Measurements from ENCODE around the gene SERINC3.
A peak's percentile ranks its signal among the peaks of the same experiment; 100 is the strongest.

SERINC3 gene

DNA sequence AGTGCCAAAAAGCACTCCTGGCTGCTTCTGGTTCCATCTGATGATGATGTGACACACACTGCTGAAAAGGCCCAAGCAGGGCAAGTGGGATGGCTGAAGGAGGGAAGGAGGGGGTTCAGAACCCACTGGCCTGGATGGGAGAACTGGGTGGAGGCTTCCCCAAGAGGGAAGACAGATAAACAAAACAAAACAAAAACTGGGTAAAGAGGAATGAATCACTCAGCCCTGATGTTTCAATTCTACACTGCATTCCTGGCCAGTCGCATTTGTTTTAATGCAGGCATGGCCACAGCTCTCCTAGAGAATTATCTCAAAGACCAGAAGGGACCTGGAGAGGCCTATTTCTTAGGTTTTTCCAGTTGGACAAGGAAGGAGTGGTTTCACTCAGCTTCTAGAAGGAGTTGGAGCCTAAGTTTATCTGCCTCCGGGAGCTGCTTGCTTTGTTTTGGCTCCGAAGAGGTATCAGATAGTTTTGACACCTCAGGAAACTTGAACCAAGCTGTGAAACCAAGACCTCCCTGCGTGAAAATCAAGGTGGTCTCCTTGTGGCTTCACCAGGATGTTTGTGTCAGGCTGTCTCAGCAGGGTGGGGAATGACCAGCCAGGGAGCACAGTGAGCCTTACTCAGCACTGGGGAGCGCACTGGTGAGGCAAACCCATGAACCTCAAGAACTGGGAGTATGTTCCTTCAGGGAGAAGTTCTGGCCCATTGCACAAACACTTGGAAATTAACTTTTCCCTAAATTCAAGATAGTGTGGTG lies 30.1 kb downstream of the SERINC3 start:
- Mint-ChIP-seq H3K36me3 (ENCODE audit: low read depth) (peaks cover 50% of the 10 kb centered on the region), H3K9me3 (peaks cover 5% of the 10 kb centered on the region), H3K4me3 (no peak overlapping the region), H3K27me3 (no peaks in the 10 kb centered on the region), H3K4me1 (peaks cover 50% of the 10 kb centered on the region), H3K27ac (peak overlapping the region; percentile 47)
- ATAC-seq (no peak), DNase-seq (no peak)

DNA sequence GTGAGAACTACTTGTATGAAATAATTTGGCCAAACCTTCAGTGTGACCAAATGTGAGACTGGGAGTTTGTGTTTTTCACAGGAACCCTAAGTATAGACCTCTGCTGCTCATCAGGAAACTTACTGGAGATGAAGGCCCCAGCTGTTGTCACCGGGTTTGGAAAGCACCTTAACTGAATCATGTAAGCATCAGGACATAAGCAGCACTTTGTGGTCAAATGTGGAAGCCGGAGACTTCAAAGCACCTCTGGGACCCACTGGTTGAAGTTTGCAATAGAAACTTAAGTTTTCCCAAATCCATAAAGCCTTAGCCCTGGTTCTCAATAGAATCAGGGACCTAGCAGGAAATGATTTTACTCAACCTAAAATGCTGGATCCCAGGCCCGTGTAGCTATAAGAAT lies 31.9 kb downstream of the SERINC3 start:
- Mint-ChIP-seq H3K4me1 (peaks cover 34% of the 10 kb centered on the region), H3K36me3 (ENCODE audit: low read depth) (peaks cover 50% of the 10 kb centered on the region), H3K4me3 (no peak overlapping the region), H3K27ac (peak overlapping the region; percentile 71), H3K9me3 (no peaks in the 10 kb centered on the region), H3K27me3 (no peaks in the 10 kb centered on the region)
- DNase-seq = no peak
- ATAC-seq = peak; percentile 53

DNA sequence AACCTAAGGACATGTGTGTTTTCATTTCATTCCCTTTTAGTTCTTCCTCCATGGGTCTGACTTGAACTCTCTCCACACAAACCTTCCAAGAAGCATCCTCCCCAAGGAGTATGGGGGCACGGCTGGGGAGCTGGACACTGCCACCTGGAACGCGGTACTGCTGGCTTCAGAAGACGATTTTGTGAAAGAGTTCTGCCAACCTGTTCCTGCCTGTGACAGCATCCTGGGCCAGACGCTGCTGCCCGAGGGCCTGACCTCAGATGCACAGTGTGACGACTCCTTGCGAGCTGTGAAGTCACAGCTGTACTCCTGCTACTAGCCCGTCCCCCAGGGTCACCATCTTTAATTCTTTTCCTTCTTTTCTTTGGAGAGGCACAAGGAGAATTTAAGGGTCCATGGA lies 32.6 kb downstream of the SERINC3 start:
- Mint-ChIP-seq H3K4me1 (peaks cover 27% of the 10 kb centered on the region), H3K27ac (peak overlapping the region; percentile 71), H3K36me3 (ENCODE audit: low read depth) (peaks cover 48% of the 10 kb centered on the region), H3K4me3 (no peak overlapping the region), H3K9me3 (no peaks in the 10 kb centered on the region), H3K27me3 (no peaks in the 10 kb centered on the region)
- ATAC-seq = peak; percentile 12
- no peak for DNase-seq

DNA sequence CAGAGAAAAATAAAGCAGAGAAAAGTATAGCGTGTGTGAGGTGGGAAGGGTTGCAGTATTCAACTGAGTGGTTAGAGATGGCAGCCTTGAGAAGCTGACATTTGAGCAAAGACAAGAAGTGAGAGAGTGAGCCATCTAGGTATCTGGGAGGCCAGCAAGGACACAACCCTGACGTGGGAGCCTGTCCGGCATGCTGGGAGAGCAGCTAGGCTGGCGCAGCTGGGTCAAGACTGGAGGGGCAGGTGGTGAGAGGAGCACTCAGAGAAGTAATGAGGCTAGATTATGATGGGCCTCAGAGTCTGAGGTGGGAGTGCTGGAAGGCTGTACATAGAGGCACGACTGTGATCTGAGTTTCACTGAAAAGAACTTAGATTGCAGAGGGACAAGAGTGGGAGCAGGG lies 33.3 kb downstream of the SERINC3 start:
- DNase-seq (no peak), ATAC-seq (no peak)
- Mint-ChIP-seq H3K36me3 (ENCODE audit: low read depth) (peaks cover 44% of the 10 kb centered on the region), H3K27me3 (no peaks in the 10 kb centered on the region), H3K9me3 (no peaks in the 10 kb centered on the region), H3K4me3 (no peak overlapping the region), H3K4me1 (peaks cover 25% of the 10 kb centered on the region), H3K27ac (peak overlapping the region; percentile 16)

DNA sequence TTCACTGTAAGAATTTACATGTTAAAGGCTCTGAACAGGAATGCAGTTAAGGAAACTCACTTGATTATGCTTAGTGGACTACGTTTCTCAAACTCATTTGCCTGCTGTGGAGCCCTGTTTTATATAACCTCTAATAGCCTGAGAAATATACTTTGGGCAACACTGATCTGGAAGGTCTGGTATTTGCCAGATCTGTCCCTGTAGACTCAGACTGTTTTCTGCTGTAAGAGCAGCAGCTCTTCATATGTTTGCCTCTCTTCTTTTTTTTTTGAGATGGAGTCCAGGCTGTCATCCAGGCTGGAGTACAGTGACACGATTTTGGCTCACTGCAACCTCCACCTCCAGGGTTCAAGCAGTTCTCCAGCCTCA lies 36.1 kb downstream of the SERINC3 start:
- no peak for ATAC-seq
- DNase-seq = no peak
- Mint-ChIP-seq H3K27ac (no peak overlapping the region), H3K36me3 (ENCODE audit: low read depth) (peaks cover 44% of the 10 kb centered on the region), H3K4me3 (no peak overlapping the region), H3K4me1 (peaks cover 17% of the 10 kb centered on the region), H3K9me3 (no peaks in the 10 kb centered on the region), H3K27me3 (no peaks in the 10 kb centered on the region)

DNA sequence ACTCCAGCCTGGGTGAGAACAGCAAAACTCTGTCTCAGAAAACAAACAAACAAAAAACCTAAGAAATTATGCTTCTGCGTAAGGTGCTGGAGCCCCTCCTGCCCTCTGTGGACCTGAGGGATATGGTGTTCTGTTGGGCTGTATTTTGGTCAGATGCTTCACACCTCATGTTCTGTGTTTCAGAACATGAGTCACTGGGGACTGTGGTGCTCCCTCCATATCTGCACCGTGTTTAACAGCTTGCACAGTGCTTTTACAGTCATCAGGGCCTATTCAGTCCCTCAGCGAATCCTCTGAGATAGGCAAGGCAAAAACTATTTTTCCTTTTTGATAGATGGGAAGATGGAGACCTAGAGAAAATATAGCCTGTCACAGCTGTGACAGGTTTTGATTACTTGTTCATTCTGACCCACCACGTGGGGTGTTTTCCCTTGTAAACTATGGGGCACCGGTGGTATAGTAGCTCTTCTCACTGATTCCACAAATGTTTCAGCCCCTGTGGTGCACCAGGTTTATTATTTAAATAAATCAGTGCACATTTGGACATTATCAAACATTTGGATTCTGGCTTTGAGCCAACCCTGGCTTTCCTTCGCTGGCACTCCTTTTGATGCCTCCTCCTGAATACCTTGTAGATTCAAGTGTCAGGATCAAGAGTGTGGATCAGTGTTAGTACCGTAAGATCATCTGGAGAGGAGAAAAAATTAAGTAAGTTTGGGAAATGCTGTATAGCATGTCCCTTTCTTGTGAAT lies 36.6 kb downstream of the SERINC3 start:
- Mint-ChIP-seq H3K4me3 (no peak overlapping the region), H3K27ac (peak overlapping the region; percentile 20), H3K36me3 (ENCODE audit: low read depth) (peaks cover 41% of the 10 kb centered on the region), H3K27me3 (no peaks in the 10 kb centered on the region), H3K4me1 (peaks cover 14% of the 10 kb centered on the region), H3K9me3 (no peaks in the 10 kb centered on the region)
- peak; percentile 68 for ATAC-seq
- DNase-seq = no peak

DNA sequence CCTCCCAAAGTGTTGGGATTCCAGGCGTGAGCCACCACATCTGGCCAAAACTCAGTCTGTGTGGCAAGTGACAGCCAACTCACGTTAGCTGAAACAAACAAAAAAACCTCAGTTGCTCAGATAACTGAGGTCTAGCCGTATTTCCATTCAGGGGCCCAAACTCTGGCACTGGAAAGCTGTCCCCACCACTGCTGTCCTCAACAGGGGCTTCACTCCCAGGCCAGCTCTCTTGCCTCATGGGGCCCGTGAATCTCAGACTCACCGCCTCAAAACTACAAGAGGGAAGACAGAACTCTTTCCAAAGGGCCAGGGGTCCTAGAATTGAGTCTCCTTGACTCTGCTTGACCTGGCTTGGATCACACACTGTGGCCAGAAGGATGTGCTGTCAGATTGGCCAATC lies 38.8 kb downstream of the SERINC3 start:
- Mint-ChIP-seq H3K4me3 (no peak overlapping the region), H3K36me3 (ENCODE audit: low read depth) (peaks cover 26% of the 10 kb centered on the region), H3K27me3 (no peaks in the 10 kb centered on the region), H3K27ac (no peak overlapping the region), H3K4me1 (peaks cover 3% of the 10 kb centered on the region), H3K9me3 (no peaks in the 10 kb centered on the region)
- ATAC-seq = no peak
- DNase-seq = no peak

DNA sequence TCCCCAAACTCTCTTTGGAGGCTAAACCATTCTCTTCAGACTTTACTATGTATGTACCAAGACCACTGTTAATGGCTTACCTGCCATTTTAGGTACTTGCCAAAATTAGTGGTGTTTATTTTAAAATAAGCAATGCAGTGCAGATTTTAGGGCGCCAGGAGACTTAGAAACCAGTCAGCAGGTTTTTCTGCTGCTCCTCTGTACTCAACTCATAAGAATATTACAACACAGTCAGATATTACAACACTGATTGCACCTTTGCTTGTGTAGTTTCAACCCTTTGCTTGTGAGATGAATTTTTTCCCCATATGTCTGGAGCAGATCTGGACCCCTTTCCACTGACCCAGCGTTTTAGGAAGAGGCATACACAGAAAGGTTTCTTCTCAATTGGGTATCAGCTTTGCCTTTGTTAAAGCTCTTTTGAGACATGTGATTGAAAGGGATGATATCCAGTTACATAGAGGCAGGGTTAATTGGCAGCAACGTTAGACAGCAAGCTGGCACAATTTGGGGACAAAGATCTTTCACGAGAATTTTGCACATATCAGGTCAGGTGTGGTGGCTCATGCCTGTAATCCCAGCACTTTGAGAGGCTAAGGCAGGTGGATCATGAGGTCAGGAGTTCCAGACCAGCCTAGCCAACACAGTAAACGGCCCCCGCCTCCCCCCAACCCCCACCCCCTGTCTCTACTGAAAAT lies 40.0 kb downstream of the SERINC3 start:
- Mint-ChIP-seq H3K36me3 (ENCODE audit: low read depth) (peaks cover 26% of the 10 kb centered on the region), H3K27ac (no peak overlapping the region), H3K4me3 (no peak overlapping the region)

DNA sequence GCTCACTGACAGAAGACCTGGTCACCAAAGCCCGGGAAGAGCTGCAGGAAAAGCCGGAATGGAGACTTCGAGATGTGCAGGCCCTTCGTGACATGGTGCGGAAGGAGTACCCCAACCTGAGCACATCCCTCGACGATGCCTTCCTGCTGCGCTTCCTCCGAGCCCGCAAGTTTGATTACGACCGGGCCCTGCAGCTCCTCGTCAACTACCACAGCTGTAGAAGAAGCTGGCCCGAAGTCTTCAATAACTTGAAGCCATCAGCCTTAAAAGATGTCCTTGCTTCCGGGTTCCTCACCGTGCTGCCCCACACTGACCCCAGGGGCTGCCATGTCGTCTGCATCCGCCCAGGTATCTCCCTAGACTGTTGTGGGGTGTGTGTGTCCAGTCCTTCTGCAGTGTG lies 41.8 kb downstream of the SERINC3 start:
- H3K36me3 Mint-ChIP-seq (ENCODE audit: low read depth) = peaks cover 16% of the 10 kb centered on the region
- no peak for ATAC-seq
- no peak overlapping the region for H3K4me3 Mint-ChIP-seq
- DNase-seq = no peak
- no peaks in the 10 kb centered on the region for H3K9me3 Mint-ChIP-seq
- H3K27me3 Mint-ChIP-seq = no peaks in the 10 kb centered on the region
- H3K27ac Mint-ChIP-seq = no peak overlapping the region
- H3K4me1 Mint-ChIP-seq = peaks cover 17% of the 10 kb centered on the region

More for the DNA sequence above, 40.0 kb downstream of the SERINC3 start:
- DNase-seq (no peak), ATAC-seq (no peak)
- Mint-ChIP-seq H3K9me3 (no peaks in the 10 kb centered on the region), H3K27me3 (no peaks in the 10 kb centered on the region), H3K4me1 (peaks cover 7% of the 10 kb centered on the region)

DNA sequence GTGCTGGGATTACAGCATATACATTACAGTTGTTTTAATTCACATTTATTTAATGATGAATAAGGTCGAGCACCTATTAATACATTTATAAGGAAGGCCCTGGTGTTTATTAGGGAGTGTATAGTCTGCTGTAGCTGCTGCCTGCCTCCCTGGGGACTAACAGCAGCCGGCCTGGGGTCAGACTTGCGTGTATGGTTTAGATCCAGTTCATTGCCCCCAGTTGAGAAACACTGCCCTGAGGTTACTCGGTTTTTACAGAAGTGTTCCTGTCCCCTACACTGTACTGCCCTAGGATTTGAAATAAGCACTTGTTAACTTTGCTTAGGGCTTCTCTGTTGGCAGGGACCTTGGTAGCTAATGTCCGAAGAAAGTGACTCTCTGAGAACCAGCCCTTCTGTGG lies 42.2 kb downstream of the SERINC3 start:
- Mint-ChIP-seq H3K4me3 (no peak overlapping the region), H3K4me1 (peaks cover 18% of the 10 kb centered on the region), H3K27me3 (no peaks in the 10 kb centered on the region), H3K36me3 (ENCODE audit: low read depth) (peaks cover 14% of the 10 kb centered on the region), H3K9me3 (no peaks in the 10 kb centered on the region), H3K27ac (no peak overlapping the region)
- no peak for ATAC-seq
- no peak for DNase-seq

DNA sequence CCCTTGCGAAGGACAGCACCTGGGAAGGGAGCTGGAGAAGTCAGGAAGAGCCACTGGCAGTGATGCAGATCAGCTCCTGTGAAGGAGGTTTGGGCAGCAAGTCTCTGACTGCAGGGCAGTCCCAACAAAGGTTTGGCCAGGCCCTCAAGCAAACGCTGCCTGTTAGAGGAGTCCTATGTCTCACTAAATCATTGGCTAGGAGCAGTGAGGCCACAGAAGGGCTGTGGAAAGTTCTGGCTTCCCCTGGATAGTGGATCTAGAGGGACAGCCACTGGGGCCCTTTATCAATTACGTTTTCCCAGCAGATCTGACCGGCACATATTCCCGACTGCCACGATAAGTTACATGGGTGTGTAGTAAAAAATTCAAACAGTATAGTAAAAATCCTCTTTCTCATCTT lies 43.7 kb downstream of the SERINC3 start:
- ATAC-seq (no peak), DNase-seq (no peak)
- no peaks in the 10 kb centered on the region for H3K9me3 Mint-ChIP-seq
- H3K27me3 Mint-ChIP-seq = no peaks in the 10 kb centered on the region
- peaks cover 18% of the 10 kb centered on the region for H3K4me1 Mint-ChIP-seq
- no peak overlapping the region for H3K4me3 Mint-ChIP-seq
- peaks cover 11% of the 10 kb centered on the region for H3K36me3 Mint-ChIP-seq (ENCODE audit: low read depth)
- no peak overlapping the region for H3K27ac Mint-ChIP-seq

DNA sequence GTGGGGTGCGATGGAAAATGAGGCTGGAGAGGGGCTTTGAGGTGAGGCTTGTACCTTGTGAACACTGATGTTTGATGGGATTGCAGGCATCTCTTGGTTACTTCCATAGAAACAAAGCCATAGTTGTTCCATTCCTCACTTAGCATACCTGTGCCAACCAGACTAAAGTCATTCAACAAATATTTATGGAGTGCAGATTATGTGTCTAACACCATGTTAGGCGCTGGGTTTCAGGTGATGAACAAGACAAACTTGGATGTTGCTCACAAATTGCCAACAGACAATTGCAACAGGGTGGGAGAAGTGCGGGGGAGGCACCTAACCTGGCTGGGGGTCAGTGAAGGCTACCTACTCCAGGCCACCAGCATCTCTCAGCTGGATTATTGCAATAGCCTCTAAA lies 44.7 kb downstream of the SERINC3 start:
- peak overlapping the region; percentile 94 for H3K27ac Mint-ChIP-seq

DNA sequence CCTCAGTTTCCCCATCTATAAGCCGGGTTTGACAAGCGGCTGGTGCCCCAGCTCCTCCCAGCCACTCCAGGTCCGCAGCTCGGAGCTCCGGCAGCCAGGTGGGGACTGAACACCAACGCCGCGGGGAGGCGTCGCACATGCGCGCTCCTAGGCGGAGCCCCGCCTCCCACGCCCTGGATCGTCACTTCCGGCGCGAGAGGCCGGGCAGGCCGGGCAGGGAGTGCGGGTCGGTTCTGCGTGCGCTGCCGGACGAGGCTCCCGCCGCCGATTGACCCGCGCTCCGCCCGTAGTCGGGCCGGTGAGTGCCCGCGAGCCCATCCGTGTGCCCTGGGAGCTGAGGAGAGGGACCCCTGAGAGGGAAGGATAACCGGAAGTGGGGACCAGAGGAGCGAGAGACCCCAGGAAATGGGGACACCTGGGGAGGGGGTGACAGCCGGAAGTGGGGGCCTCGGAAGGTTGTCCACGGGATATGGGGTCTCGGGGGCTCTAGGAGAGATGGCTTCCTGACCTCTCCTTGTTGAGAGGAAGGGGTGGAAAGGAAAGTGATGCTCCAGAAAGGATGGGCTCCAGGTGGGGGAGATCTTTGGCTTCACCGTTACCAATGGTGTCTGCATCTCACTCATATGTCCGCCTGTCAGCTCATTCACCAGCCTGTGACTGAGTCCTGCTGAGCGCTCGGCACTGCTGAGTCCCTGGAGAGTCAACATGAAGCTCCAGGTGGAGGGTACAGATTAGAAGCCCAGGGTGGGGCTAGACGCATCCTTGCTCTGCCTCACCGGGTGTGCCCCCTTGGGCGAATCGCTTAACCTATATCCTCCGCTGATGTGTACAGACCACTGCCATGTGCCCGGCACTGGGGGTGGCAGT lies 45.9 kb downstream of the SERINC3 start, which contains the start of gene TTPAL:
TTPAL (plus strand) TSS at position 181 of the 867 bp plus-strand sequence. CDS start 4,126 bp downstream, outside the sequence.
- DNase-seq = peak; percentile 93
- Mint-ChIP-seq H3K36me3 (ENCODE audit: low read depth) (peaks cover under 1% of the 10 kb centered on the region), H3K4me3 (peak within 1 kb of the TSS; percentile 93)

More for the DNA sequence above, 44.7 kb downstream of the SERINC3 start:
- H3K4me1 Mint-ChIP-seq = peaks cover 18% of the 10 kb centered on the region
- H3K27me3 Mint-ChIP-seq = no peaks in the 10 kb centered on the region
- H3K9me3 Mint-ChIP-seq = no peaks in the 10 kb centered on the region
- ATAC-seq (no peak), DNase-seq (no peak)
- peak overlapping the region; percentile 93 for H3K4me3 Mint-ChIP-seq
- H3K36me3 Mint-ChIP-seq (ENCODE audit: low read depth) = peaks cover 11% of the 10 kb centered on the region

DNA sequence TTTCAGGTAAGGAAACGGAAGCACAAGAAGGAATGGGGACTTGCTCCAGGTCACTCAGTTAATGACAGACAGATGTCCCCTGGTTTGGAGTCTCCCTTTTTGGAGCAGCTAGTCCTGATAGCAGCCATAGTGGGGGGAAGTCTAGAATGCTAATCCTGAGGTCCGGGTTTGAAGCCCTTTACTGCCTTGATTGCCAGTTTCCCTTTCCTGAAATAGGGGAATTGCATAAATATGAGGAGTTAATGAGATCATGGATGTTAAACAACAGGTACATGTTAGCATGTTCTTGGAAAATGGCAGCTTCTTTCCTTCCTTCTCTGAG lies 46.5 kb downstream of the SERINC3 start:
- H3K27ac Mint-ChIP-seq = peak overlapping the region; percentile 94

More for the DNA sequence above, 45.9 kb downstream of the SERINC3 start, which contains the start of gene TTPAL:
- no peaks in the 10 kb centered on the region for H3K9me3 Mint-ChIP-seq
- peak within 1 kb of the TSS; percentile 94 for H3K27ac Mint-ChIP-seq
- no peaks in the 10 kb centered on the region for H3K27me3 Mint-ChIP-seq
- peaks cover 18% of the 10 kb centered on the region for H3K4me1 Mint-ChIP-seq
- peak; percentile 94 for ATAC-seq

More for the DNA sequence above, 46.5 kb downstream of the SERINC3 start:
- no peaks in the 10 kb centered on the region for H3K27me3 Mint-ChIP-seq
- peaks cover 18% of the 10 kb centered on the region for H3K4me1 Mint-ChIP-seq
- ATAC-seq (no peak), DNase-seq (no peak)
- no peaks in the 10 kb centered on the region for H3K36me3 Mint-ChIP-seq (ENCODE audit: low read depth)
- peak overlapping the region; percentile 93 for H3K4me3 Mint-ChIP-seq
- no peaks in the 10 kb centered on the region for H3K9me3 Mint-ChIP-seq
